Heart left ventricle (tissue), 13 donors: ENCODE measurements around the gene CPB2.

Source experiments
- CTCF ChIP-seq, 12 donors: fragments of 200-600 bp; sonication (generic) in 4 of 12; IDR thresholded peaks; one replicate each; pipeline versions ENCODE4 v1.5.0 to v1.8.0; 2018 to 2022; ENCODE audit warnings: antibody characterized with exemption in 12 of 12, mild to moderate bottlenecking in 5 of 12
- POLR2A ChIP-seq, 2 donors: fragments of 450-650 bp; IDR thresholded peaks; one replicate each; pipeline ENCODE4 v1.6.1; 2017; ENCODE audit warnings: antibody characterized with exemption in 2 of 2, mild to moderate bottlenecking in 2 of 2, moderate library complexity in 2 of 2
- donor health status: ischemic (EF 13 %, LVEDD 7.1; RV severe dilation, severe dysfunction).
- donor health status: DM: no; HTN: yes; CAD: no.
- donor health status: DM: no; HTN: no; CAD: no.
- donor health status: ischemic (EF 25% LVEDD 6.9; RV normal size, moderate dysfunction).
- donor health status: ischemic (EF 25% LVEDD 5.7; RV mildly dilated, moderate dysfunction).
- donor health status: ischemic (EF 35%, LVEDD 5.7; RV mildly dilated, moderate dysfunction).
- donor health status: nonischemic (EF 11% LVEDD 7.7; RV severe dilation, severe dysfunction).
- donor health status: DM: yes; HTN: yes; CAD: no.
- donor health status: PGD.
- donor health status: ischemic (EF 29% LVEDD 5.4; RV normal size, mild dysfunction).
- donor health status: nonischemic (EF 23%, LVEDD 6.1; RV moderate dilation, normal function).

- TF ChIP-seq CTCF (IDR thresholded peaks at IDR 0.05) (no peak), POLR2A (IDR thresholded peaks at IDR 0.05) (no peak)
Measured at GRCh38 chr13:46100191-46100815, 4.5 kb downstream of the CPB2 start.
